Measurements from ENCODE around the gene HOOK2. TPM values are rescaled to one million over a fixed set of nuclear protein-coding genes. Genes with fewer than 3 reads are reported as not detected.
"Not testable (repeated sequence)": the region's sequence is repeated elsewhere in the genome, so short reads cannot be mapped to it uniquely, and the experiment has no call there.

HOOK2 gene
- total RNA-seq, 1 experiment from 2014 or later: 96.3 TPM

- H2AFZ ChIP-seq (ENCODE audit: low read depth, low read length, poor library complexity, severe bottlenecking); H3K27ac ChIP-seq (ENCODE audit: low read depth, low read length); H3K9me3 ChIP-seq (ENCODE audit: control insufficient read depth in 1 of 2, insufficient read depth in 1 of 2, low read depth in 1 of 2, low read length in 2 of 2); H3K9me2 ChIP-seq (ENCODE audit: insufficient read depth); ATAC-seq; BruUV-seq (replicated peaks); H3K4me2 ChIP-seq (ENCODE audit: low read length); CTCF ChIA-PET; intact Hi-C loops (cut with micrococcal nuclease); H3K4me3 ChIP-seq (replicated peaks in 1 of 2; ENCODE audit: low read depth in 1 of 2, low read length in 2 of 2); H3K4me1 ChIP-seq (ENCODE audit: control insufficient read depth in 1 of 2, insufficient read depth in 2 of 2, low read length in 2 of 2); H4K20me1 ChIP-seq (ENCODE audit: insufficient read depth); H3K27me3 ChIP-seq (ENCODE audit: insufficient read depth, low read length); RAD21 ChIA-PET (ENCODE audit: low non-redundant PET in 1 of 2, low total read pairs in 2 of 2, uncharacterized antibody in 2 of 2, unreplicated experiment in 2 of 2); DNase-seq (ENCODE audit: low read depth, low spot score); H3K9ac ChIP-seq (ENCODE audit: low read length): not testable (repeated sequence)
- H3K79me2 ChIP-seq (ENCODE audit: insufficient read depth, low read length): peaks cover 51% of the 10 kb centered on the region
- peaks cover 44 to 60% of the 10 kb centered on the region in 2 experiments for H3K36me3 ChIP-seq (ENCODE audit: control insufficient read depth in 1 of 2, insufficient read depth in 2 of 2, low read length in 2 of 2)
- POLR2A ChIA-PET: interaction anchor here (1.4 kb wide), 1 partner anchor 83 kb away, joined by 3 read pairs; no protein-coding TSS in a partner anchor
Observed at GRCh38 chr19:12713304-12713703, 62.0 kb downstream of the HOOK2 start.

Small RNA genes within 50 kb of the gene (microRNA-seq; reads per million reads assigned to microRNA genes)
- gene MIR5684 (ENCODE audit: borderline number of aligned reads): not detected

Other genes with a start within 250 kb of the HOOK2 start
- 6.1 TPM for gene ZNF564, start 224.1 kb downstream of the HOOK2 start, total RNA-seq (2021; ENCODE audit: unreplicated experiment)
- gene ZNF490, start 164.7 kb downstream of the HOOK2 start, total RNA-seq (2021; ENCODE audit: unreplicated experiment): 5.8 TPM
- gene ZNF791, start 164.6 kb downstream of the HOOK2 start, total RNA-seq (2021; ENCODE audit: unreplicated experiment): 21.2 TPM
- gene MAN2B1, start 108.8 kb downstream of the HOOK2 start, total RNA-seq (2021; ENCODE audit: unreplicated experiment): 48.3 TPM
- 20.1 TPM for gene WDR83, start 108.7 kb downstream of the HOOK2 start, total RNA-seq (2021; ENCODE audit: unreplicated experiment)
- 134 TPM for gene DHPS, start 93.7 kb downstream of the HOOK2 start, total RNA-seq (2021; ENCODE audit: unreplicated experiment)
- not detected for gene GNG14, start 87.6 kb downstream of the HOOK2 start, total RNA-seq (2021; ENCODE audit: unreplicated experiment)
- gene FBXW9, start 78.9 kb downstream of the HOOK2 start, total RNA-seq (2021; ENCODE audit: unreplicated experiment): 14.0 TPM
- 81.8 TPM for gene TNPO2, start 51.6 kb downstream of the HOOK2 start, total RNA-seq (2021; ENCODE audit: unreplicated experiment)
- 155 TPM for gene TRIR, start 40.9 kb downstream of the HOOK2 start, total RNA-seq (2021; ENCODE audit: unreplicated experiment)
- 77.6 TPM for gene GET3, start 38.1 kb downstream of the HOOK2 start, total RNA-seq (2021; ENCODE audit: unreplicated experiment)
- 0.10 TPM for gene BEST2, start 23.8 kb downstream of the HOOK2 start, total RNA-seq (2021; ENCODE audit: unreplicated experiment)
- gene JUNB, start 15.9 kb upstream of the HOOK2 start, total RNA-seq (2021; ENCODE audit: unreplicated experiment): 194 TPM
- gene PRDX2, start 26.2 kb upstream of the HOOK2 start, total RNA-seq (2021; ENCODE audit: unreplicated experiment): 387 TPM
- gene THSD8, start 26.5 kb upstream of the HOOK2 start, total RNA-seq (2021; ENCODE audit: unreplicated experiment): 33.3 TPM
- 54.5 TPM for gene RNASEH2A, start 31.0 kb upstream of the HOOK2 start, total RNA-seq (2021; ENCODE audit: unreplicated experiment)
- gene RTBDN, start 59.0 kb upstream of the HOOK2 start, total RNA-seq (2021; ENCODE audit: unreplicated experiment): 25.1 TPM
- 28.9 TPM for gene MAST1, start 63.0 kb upstream of the HOOK2 start, total RNA-seq (2021; ENCODE audit: unreplicated experiment)
- 36.6 TPM for gene DNASE2, start 105.9 kb upstream of the HOOK2 start, total RNA-seq (2021; ENCODE audit: unreplicated experiment)
- not detected for gene KLF1, start 111.6 kb upstream of the HOOK2 start, total RNA-seq (2021; ENCODE audit: unreplicated experiment)
- 23.2 TPM for gene GCDH, start 115.6 kb upstream of the HOOK2 start, total RNA-seq (2021; ENCODE audit: unreplicated experiment)
- gene SYCE2, start 143.7 kb upstream of the HOOK2 start, total RNA-seq (2021; ENCODE audit: unreplicated experiment): 0.25 TPM
- gene FARSA, start 158.2 kb upstream of the HOOK2 start, total RNA-seq (2021; ENCODE audit: unreplicated experiment): 129 TPM
- gene CALR, start 163.1 kb upstream of the HOOK2 start, total RNA-seq (2021; ENCODE audit: unreplicated experiment): 739 TPM
- 163 TPM for gene RAD23A, start 170.3 kb upstream of the HOOK2 start, total RNA-seq (2021; ENCODE audit: unreplicated experiment)
- gene GADD45GIP1, start 181.7 kb upstream of the HOOK2 start, total RNA-seq (2021; ENCODE audit: unreplicated experiment): 35.9 TPM
- gene DAND5, start 194.0 kb upstream of the HOOK2 start, total RNA-seq (2021; ENCODE audit: unreplicated experiment): 0.25 TPM
- gene NFIX, start 219.9 kb upstream of the HOOK2 start, total RNA-seq (2021; ENCODE audit: unreplicated experiment): 34.8 TPM

Data from HCT116 (cell line).